Measurements from ENCODE around the gene MAZ.
A peak's percentile ranks its signal among the peaks of the same experiment; 100 is the strongest.
"Not testable (repeated sequence)": the region's sequence is repeated elsewhere in the genome, so short reads cannot be mapped to it uniquely, and the experiment has no call there.

MAZ gene

DNA sequence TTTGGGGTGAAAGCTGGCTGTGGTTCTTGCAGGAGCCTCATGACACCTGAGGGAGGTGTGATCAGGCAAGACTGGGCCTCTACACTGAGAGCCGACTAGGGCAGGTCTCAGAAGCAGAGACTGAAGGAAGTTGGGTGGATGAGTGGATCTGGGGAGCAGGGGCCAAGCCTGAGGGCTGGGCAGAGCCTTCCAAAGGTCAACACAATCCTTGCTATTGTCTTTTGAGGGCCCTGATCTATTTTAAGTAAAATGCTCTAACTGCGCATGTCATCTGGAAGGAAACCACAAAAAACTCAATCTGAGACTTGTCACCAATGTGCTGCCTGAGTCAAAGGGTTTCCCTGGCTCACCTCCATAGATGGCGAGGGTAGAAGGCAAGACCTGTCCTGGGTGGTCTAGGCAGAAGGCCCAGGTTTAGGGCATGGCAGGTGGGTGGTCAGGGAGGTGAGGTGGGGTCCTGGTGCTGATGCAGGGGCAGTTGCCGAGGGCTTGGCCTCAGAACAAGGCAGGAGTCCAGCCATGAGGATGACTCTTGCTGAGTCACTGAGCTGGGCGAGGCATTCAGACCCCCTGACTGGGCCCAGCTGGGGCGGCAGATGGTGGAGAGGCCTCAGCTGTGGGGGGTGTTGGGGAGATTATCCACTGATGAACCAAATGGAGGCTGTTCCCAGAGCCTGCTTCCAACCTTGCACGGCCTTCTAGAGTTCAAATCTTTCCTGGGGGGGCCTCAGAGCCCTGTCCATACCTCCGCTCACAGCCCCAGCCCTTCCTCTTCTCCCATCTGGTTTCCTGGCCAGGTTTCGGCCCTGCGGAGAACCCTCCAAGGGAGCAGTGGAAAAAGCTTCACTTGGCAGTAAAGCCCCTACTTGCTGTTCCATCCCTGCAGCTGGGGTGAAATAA lies 19.1 kb downstream of the MAZ start:
- no peak for DNase-seq

DNA sequence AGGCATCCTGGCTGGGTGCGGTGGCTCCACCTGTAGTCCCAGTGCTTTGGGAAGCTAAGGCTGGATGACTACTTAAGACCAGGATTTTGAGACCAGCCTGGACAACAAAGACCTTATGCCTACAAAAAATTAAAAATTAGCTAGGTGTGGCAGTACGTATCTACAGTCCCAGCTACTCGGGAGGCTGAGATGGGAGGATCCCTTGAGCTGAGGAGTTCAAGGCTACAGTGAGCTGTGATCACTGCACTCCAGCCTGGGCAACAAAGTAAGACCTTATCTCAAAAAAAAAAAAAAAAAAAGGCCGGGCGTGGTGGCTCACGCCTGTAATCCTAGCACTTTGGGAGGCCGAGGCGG lies 20.0 kb downstream of the MAZ start:
- no peak for DNase-seq

DNA sequence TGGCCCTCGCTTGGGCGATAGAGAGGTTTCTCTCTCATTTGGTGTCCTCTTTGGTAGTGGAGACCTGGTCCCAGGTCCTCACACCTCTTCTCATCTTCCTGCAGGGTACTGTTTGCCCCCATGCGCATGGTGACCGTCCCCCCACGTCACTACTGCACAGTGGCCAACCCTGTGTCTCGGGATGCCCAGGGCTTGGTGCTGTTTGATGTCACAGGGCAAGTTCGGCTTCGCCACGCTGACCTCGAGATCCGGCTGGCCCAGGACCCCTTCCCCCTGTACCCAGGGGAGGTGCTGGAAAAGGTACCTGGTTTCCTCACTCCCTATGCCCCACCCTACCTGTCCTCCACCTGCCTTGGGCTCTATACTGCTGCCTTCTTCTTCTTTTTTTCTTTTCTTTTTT lies 24.4 kb downstream of the MAZ start:
- no peak for DNase-seq

DNA sequence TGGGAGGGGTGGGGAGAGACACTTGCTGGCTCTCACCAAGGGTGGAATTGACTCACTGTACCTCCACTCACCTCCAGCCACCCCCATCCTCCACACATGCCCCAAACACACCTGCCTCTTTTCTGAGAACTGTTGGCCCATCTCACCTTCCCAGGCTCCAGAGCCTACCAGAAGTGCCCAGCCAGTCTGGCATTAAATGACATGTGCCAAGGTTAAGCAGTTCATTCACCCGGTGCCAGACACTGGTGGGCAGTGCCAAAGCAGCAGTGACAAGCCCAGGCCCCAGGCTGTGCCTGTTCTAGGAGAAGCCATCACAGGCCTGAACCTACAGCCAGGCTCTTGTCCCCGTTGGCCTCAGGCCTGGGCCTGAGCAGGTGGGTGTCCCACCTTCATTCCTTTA lies 25.2 kb downstream of the MAZ start:
- DNase-seq, result no peak

DNA sequence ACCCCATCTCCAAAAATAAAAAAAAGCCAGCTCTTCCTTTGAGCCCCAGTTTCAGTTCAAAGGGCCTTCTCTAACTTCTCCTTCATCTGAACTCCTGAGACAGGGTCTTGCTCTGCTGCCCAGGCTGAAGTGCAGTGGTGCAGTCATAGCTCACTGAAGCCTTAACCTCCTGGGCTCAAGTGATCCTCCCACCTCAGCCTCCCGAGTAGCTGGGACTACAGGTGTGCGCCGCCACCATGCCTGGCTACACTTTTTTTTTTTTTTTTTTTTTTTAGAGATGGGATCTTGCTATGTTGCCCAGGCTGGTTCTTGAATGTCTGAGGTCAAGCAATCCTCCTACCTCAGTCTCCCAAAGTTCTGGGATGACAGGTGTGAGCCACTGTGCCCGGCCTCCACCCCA lies 26.9 kb downstream of the MAZ start:
- DNase-seq, result not testable (repeated sequence)

DNA sequence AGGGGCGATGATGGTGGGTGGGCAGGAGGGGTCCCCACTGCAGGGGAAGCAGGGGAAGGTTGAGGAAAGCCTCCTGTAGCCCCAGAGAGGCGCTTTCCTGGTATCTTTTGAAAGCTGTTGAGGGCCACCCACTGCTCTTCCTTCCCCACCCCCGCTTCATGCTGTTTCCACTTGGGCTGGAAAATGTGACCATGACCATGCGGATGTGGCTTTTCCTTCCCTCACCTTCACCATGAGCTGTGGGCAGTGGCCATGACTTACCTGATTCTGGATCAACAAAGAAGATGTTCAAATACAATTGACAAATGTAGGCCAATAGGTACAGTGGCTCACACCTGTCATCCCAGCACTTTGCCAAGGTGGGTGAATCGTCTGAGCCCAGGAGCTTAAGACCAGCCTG lies 27.8 kb downstream of the MAZ start:
- no peak for DNase-seq

DNA sequence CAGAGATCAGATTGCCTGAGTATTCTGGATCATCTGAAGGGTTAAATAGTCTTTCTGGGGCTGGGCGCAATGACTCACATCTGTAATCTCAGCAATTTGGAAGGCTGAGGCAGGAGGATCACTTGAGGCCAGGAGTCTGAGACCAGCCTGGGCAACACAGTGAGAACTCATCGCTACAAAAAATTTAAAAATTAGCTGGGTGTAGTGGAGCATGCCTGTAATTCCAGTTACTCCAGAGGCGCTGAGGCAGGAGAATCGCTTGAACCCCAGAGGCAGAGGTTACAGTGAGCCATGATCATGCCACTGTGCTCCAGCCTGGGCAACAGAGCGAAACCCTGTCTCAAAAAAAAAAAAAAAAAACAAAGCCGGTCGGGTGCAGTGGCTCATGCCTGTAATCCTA lies 29.6 kb downstream of the MAZ start:
- DNase-seq, result no peak

DNA sequence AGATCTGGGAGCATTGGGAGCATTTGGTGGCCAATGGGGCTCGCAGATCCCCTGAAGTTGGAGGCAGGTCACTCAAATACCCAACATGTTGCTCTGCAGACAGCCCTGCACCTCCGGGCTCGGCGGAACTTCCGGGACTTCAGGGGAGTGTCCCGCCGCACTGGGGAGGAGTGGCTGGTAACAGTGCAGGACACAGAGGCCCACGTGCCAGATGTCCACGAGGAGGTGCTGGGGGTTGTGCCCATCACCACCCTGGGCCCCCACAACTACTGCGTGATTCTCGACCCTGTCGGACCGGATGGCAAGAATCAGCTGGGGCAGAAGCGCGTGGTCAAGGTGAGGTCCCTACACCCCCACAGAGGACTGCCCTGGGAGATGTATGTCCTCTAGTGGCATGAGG lies 30.3 kb downstream of the MAZ start:
- no peak for DNase-seq

DNA sequence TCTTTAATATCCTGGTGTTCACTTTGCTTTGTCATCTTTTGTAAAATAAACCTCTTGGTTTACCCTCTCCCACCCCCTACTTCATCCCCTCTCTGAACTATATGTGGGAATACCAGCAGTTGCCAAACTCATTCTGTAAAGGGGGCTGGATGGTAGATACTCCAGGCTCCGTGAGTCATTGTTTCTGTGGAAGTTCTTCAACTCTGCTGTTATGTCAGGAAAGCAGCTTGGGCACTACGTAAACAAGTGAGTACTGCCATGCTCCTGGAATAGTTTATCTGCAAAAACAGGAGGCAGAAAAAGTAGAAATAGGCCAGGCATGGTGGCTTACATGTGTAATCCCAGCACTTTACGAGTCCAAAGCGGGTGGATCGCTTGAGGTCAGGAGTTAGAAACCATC lies 31.5 kb downstream of the MAZ start:
- no peak for DNase-seq

DNA sequence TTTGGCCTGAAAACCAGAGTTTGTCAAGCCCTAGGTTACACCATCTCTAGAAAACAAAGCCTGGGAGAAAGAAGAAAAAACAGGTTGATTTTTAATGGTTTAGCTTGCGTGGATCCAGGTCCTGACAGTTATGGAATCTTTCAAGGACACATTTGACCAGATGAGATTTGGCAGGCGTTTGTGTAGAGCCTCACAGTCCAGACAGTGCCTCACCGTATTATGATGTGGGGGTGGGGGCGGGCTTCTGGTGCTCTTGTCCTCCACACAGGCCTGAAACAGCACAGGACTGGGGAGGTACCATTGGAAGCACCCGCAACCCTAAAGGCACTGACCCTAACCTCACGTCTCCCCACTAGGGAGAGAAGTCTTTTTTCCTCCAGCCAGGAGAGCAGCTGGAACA lies 33.5 kb downstream of the MAZ start:
- no peak for DNase-seq

DNA sequence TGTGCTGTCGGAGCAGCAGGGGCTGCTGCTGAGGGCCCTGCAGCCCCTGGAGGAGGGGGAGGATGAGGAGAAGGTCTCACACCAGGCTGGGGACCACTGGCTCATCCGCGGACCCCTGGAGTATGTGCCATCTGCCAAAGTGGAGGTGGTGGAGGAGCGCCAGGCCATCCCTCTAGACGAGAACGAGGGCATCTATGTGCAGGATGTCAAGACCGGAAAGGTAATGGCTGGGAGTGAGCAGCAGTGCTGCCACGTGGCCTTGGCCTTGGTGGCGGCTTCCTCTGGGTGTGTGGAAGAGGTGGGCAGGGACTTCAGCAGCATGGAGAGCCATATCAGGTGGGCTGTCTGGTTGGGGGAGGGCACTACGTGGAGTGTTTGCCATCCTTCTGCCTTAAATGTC lies 33.9 kb downstream of the MAZ start:
- no peak for DNase-seq

DNA sequence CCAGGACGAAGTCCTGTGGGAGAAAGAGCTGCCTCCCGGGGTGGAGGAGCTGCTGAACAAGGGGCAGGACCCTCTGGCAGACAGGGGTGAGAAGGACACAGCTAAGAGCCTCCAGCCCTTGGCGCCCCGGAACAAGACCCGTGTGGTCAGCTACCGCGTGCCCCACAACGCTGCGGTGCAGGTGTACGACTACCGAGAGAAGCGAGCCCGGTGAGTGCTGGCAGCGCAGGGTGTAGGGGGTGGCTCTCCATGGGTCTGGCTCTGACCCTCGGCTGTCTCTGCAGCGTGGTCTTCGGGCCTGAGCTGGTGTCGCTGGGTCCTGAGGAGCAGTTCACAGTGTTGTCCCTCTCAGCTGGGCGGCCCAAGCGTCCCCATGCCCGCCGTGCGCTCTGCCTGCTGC lies 35.3 kb downstream of the MAZ start:
- DNase-seq, result no peak

DNA sequence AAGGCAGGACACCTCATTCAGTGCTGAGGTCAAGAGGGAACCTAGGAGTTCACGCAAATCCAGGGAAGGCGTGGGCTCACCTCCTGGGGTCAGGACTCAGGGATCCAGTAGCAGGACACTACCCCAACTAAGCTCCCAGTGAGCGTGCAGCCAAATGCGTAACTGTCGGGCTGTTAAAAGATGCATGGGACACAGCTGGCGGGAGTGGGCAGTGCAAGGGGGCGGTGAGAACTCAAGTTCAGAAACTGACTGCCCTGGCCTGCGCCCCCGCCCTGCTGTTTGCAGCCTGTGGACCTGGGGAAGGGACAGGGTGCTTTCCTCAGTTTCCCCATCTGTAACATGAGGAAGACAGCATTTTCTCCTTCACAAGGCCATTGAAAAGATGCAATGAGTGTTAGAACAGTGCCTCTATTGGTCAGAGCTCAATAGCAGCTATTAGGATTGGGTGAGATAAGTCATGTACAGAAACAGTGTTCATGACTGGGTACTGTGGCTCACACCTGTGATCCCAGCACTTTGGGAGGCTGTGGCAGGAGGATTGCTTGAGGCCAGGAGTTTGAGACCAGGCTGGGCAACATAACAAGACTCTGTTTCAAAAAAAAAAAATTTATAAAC lies 36.5 kb downstream of the MAZ start:
- DNase-seq, result no peak

DNA sequence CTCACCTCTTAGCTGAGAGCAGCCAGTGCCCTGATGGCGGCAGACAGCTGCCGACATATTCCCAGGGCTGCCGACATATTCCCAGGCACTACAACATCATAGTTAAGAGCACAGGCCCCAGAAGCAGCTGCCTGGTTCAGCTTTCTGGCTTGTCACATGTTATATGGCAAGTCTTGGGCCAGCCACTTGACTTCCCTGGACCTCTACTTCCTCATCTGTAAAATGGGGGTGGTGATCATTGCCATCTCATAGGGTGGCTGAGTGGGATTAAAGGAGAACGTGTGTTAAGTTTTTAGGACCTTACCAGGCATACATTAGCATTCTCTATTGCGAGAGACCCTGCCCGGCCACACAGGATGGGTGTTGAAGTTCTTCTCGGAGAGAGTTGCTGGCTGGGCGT lies 37.6 kb downstream of the MAZ start:
- DNase-seq, result no peak

DNA sequence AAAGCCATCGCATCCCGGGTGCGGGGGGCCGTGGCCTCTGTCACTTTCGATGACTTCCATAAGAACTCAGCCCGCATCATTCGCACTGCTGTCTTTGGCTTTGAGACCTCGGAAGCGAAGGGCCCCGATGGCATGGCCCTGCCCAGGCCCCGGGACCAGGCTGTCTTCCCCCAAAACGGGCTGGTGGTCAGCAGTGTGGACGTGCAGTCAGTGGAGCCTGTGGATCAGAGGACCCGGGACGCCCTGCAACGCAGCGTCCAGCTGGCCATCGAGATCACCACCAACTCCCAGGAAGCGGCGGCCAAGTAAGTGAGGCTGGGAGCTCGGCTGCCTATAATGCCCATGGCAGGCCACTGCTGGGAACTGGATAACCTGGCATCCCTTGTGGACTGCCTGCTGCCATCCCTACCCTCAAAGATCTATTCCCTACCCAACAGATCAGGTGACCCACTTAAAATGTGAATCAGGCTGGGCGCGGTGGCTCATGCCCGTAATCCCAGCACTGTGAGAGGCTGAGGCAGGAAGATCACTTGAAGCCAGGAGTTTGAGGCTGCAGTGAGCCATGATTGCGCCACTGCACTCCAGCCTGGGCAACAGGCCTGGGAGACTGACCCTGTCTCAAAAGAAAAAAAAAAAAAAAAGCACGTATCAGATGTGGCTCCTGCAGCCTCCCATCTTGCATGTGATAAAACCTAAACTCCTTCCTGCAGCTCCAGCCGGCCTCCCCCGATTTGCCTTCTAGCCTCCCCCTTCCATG lies 38.4 kb downstream of the MAZ start:
- no peak for DNase-seq

DNA sequence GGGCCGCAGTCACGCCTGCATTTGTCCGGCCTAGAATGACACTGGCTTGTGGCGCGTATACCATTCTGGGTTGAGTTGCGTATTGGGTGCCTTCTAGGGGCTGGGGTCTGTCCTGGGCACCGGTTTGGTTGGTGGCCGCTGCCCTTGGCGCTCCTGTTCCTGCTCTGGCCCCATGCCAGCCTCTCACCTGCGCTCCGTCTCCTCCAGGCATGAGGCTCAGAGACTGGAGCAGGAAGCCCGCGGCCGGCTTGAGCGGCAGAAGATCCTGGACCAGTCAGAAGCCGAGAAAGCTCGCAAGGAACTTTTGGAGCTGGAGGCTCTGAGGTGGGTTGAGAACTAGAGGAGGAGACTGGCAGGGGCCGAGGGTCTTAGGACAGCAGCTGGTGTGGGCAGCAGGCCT lies 39.3 kb downstream of the MAZ start:
- no peak for DNase-seq

DNA sequence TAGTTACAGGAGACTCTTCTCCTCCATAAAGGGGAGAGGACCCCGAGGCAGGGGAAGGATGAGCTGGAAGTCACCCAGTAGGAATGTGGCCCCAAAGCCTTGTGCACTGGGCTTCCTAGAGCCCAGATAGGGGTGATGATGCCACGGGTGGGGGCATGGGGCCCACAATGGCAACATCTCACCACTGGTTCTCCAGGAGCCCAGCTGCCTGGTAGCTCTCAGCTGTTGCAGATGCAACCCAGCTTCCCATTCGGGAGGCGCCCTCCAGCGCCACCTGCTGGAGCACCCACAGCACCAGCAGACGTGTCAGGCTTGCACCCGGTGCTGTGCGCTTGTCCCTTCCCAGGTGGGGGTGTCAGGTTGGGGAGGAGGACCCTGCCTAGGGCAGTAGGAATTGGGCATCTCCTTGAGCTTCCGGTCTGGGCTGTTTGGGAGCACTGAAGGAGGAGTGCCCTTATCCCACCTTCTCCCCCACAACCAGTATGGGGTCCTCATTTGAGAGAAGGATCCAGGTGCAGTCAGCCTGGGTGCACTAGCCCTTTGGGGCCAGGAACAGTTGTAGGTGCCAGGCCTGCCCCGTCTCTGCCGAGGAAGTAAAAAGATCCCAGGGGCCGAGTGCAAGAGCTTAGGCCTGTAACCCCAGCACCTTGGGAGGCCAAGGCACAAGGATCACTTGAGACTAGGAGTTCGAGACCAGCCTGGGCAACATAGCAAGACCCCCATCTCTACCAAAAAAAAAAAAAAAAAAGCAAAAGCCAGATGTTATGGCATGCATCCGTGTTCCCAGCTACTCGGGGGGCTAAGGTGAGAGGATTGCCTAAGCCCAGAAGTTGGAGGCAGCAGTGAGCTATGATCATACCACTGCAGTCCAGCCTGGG lies 42.3 kb downstream of the MAZ start:
- no peak for DNase-seq

DNA sequence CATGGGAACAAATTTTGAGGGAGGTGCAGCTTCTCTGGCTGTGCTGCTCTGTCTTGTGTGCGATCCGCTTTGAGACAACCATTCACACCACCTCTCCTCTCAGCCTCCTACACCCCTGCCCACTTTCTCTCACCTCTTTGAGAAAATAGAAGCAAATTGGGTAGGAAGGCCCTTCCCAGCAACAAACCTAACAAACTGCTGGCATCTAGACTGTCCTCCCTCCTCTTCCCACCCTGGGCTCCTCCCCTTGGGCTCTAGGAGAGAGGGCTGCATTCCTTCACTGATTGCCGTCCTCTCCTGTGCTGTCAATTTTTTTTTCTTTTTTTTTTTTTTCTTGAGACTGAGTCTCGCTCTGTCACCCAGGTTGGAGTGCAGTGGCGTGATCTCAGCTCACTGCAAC lies 43.2 kb downstream of the MAZ start:
- DNase-seq, result peak; percentile 15

DNA sequence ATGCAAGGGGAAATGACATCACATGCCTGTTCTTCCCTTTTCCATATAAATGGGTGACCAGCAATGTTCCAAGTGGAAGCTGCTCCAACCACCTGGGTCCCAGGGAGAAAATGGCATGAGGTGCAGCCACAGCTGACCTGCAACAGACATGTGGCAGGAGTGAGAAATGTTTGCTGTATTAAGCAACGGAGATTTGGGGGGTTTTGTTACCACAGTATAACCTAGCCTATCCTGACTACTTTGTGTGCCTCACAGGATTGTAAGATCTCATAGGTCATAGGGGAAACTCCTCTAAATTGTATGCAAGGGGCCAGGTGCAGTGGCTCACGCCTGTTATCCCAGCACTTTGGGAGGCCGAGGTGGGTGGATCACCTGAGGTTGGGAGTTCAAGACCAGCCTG lies 44.7 kb downstream of the MAZ start:
- DNase-seq, result no peak

DNA sequence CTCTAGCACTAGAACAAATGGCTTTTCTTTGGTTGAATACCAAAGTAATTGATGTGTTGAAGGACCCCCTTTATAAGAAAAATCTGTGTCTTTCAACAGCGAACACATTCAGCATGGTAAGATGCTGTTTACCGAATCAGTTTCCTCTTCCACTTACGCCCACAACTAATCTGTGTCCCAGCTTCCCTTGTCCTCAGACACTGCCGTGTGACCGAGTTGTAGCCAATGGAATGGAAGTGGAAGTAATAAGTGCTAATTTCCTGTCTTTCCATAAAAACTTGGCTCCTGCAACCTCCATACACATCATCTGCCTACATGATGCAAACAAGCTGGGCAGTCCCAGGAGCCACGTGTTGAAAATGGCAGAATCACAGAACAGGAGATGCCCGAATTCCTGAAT lies 46.3 kb downstream of the MAZ start:
- DNase-seq, result no peak

DNA sequence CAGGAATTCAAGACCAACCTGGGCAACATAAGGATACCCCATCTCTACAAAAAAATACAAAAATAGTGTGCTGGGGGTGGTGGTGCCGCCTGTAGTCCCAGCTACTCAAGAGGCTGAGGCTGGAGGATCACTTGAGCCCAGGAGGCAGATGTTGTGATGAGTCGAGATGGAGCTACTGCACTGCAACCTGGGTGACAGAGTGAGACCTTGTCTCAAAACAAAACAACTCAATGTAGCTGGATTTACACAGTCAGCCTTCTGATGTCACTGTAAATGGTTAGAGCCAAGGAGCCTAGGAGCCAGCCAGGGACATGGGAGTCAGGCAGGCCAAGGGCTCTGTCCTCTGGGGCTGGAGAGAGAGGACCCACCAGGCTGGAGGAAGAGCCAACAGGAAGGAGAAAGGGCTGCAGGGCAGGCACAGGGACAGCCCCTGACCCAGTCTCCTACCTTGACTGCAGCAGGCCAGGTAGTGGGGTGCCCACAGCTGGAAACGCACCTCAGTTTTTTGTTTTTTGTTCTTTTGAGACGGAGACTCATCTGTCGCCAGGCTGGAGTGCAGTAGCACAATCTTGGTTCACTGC lies 48.3 kb downstream of the MAZ start:
- DNase-seq, result no peak

DNA sequence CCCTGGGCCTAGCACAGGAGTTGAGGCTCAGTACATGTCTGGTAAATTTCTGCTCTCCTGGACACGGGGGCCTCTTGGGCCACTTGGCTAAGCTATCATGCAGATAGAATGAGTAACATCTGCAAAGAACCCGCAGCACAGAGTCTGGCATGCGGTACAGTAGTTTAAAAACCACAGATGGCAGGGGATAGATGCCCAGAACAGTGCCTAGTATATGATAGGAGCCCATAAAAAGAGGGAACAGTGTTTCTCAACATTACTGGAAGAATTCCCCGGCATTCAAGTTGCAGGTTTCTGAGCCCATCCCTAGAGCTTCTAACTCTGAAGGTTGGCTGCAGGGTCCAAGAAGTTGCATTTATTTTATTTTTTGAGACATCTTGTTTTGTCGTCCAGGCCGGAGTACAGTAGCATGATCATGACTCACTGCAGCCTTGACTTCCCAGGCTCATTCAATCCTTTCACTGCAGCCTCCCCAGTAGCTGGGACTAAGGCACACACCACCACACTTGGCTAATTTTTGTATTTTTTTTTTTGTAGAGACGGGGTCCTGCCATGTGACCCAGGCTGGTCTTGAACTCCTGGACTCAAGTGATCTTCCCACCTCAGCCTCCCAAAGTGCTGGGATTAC lies 50.9 kb downstream of the MAZ start:
- no peak for DNase-seq
